GM21717 (cell line): ENCODE results near the gene CYP1A1.

Experiments
- ATAC-seq: cut with Tn5 transposase; IDR thresholded peaks from one replicate; pipeline ENCODE4 v1.9.1; 2021; ENCODE audit warnings: mild to moderate bottlenecking, moderate library complexity; ENCODE audit not compliant: unreplicated experiment

CYP1A1 gene

DNA sequence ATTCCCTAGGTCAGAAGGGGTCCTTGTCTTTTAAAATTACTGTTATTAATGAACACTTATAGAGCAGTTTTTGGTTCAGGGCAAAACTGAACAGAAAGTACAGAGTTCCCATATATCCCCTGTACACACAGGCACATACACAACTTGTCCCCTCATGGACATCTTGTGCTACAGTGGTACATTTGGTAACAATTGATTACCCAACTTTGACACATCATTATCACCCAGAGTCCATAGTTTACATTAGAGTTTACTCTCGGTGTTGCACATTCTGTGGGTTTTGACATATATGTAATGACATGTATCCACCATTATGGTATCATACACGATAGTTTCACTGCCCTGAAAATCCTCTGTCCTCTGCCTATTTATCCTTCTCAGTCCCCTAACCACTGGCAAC is 28.5 kb downstream of the CYP1A1 start:
- no peak for ATAC-seq

DNA sequence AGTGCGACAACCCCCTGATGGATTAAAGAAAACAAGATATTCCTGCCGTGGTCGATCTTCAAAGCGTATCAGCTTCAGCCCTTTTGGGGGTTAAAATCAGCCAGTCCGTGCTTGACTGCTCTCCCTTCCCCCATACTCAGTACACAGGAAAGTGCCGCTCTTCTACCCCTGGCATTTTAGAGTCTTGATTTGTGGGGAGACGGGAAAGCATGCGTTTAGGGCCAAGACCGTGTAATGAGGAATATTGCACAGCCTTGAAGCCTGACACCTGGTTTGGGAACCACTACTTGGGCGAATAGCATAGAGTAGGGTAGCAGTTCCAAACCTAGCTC is 29.0 kb downstream of the CYP1A1 start:
- no peak for ATAC-seq

DNA sequence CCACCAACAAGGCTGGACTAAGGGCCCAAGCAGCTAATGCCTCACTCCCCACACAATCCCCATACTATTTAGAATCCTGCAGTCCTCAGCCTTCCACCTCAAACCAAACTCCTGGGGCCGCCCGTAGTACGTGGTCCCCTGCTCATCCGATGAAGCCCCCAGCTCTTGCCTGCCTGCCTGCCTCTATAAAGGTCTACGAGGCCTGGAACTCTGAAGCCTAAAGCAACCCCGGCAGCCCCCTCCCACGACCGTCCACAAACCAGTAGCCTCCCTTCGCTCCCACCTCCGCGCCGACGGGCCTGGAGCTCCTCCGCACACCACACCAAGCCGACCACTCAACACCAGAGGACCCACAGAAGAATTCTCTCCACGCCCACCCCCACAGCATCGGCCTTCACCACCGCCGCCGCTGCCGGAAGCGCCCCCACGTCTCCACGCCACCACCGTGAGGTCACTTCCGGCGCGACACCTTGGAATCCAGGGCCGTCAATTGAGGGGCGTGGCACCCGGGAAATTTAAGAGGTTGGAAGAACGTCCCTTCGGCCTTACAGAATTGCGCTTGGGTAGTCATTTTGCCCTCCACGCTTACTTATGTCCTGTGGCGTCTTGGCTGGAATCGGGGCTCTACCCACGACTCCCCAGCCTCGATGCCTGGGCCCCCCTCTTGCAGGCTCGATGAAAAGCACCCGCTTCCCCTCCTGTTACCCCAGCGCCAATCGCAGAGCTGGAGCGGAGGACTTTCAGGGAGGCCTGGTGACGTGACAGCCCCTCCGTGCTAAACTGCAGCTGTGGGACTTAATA is 29.5 kb downstream of the CYP1A1 start, which contains the start of gene EDC3:
Gene EDC3 (minus strand): TSS at position 428 of the 801 bp plus-strand sequence. CDS start 20,900 bp downstream, outside the sequence.
- peak; percentile 78 for ATAC-seq

DNA sequence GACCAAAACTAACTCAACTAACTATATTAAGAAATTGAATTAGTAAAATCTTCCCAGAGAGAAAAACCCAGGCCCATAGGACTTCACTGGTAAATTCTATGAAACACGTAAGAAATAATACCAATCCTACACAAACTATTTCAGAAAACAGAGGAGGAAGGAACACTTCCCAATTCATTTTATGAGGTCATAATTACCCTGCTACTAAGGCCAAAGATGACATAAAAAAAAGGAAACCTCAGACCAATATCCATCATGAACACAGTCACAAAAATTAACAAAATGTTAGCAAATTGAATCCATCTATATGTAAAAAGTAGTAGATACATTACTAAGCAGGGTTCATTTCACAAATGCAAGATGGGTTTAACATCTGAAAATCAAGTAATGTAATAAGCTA is 33.0 kb downstream of the CYP1A1 start:
- no peak for ATAC-seq

DNA sequence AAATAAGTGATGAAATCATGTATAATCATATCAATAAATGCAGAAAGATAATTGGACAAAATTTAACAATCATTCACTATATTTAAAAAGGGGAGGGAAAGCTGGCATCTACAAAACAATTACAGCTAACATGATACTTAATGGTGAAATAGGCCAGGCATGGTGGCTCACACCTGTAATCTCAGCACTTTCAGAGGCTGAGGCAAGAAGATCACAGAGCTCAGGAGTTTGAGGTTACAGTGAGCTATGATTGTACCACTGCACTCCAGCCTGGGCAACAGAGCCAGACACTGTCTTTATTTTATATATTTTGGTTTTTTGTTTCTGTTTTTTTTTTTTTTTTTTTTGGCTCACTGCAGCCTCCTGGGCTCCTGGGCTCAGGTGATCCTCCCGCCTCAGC is 41.6 kb downstream of the CYP1A1 start:
- ATAC-seq: no peak

DNA sequence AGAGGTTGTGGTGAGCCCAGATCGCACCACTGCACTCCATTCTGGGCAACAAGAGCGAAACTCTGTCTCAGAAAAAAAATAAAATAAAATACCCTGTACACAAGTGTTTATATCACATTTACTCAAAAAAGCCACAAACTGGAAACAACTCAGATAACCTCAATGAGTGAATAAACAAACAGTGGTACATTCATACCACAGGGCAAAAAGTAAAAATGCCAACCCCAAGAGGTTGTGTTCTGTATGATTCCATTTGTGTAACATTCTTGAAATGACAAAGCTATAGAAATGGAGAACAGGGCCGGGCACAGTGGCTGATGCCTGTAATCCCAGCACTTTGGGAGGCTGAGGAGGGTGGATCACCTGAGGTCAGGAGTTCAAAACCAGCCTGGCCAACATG is 42.4 kb downstream of the CYP1A1 start:
- no peak for ATAC-seq

DNA sequence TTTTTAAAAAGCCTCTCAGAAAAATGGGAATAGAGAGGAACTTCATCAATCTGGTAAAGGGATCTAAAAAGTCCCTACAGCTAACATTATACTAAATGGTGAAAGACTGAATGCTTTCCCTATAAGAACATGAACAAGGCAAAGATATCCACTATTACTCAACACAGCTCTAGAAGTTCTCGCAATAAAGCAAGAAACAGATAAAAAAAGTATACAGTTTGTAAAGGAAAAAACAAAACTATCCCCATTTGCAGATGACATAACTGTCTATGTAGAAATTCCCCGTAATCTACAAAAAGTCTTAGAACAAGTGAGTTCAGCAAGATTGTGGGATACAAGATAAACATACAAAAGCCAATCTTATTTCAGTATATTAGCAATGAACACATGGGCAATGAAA is 44.9 kb downstream of the CYP1A1 start:
- no peak for ATAC-seq

DNA sequence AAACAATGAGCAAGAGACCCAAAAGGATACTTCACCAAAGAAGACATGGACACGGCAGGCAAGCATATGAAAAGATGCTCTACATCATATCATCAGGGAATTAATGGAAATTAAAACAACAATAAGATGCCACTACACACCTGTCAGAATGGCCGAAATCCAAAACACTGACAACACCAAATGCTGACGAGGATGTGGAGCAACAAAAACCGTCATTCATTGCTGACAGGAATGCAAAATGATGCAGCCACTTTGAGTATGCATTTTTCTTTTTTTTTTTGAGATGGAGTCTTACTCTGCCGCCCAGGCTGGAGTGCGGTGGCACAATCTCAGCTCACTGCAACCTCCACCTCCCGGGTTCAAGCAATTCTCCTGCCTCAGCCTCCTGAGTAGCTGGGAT is 48.5 kb downstream of the CYP1A1 start:
- no peak for ATAC-seq

DNA sequence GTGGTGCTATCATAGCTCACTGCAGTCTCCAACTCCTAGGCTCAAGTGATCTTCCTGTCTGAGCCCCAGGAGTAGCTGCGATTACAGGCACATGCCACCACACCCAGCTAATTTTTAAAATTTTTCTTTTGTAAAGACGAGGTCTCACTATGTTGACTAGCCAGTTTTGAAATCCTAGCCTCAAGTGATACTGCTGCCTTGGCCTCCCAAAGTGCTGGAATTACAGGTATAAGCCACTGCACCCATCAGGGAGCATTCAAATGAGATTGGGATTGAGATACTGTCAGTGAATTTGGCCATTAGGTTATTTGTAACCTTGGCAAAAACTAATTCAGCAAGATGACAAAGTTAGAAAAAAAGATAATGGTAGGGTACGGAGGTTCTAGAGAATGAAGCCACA is 51.2 kb downstream of the CYP1A1 start:
- no peak for ATAC-seq

DNA sequence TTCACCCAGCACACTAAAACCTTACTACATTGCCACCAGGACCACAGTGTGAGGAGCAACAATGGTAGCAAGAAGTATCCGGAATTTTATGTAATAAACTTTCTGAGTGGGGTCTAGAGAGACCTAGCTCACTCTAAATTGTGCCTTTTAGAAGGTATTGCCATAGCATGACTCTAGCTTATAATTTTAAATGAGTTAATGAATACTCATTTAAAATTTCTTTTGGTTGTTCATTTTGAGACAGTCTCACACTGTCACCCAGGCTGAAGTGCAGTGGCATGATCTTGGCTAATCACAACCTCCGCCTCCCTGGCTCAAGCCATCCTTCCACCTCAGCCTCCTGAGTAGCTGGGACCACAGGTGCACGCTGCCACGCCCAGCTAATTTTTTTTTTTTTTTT is 55.7 kb downstream of the CYP1A1 start:
- no peak for ATAC-seq
